ENCODE results near the gene SATB1. TPM values are rescaled to one million over a fixed set of nuclear protein-coding genes. Genes with fewer than 3 reads are reported as not detected.

Gene SATB1
- total and polyA plus RNA-seq, 2 of the 4 experiments (the other 2 are of a cell fraction): 7.5 to 10.7 TPM

DNA sequence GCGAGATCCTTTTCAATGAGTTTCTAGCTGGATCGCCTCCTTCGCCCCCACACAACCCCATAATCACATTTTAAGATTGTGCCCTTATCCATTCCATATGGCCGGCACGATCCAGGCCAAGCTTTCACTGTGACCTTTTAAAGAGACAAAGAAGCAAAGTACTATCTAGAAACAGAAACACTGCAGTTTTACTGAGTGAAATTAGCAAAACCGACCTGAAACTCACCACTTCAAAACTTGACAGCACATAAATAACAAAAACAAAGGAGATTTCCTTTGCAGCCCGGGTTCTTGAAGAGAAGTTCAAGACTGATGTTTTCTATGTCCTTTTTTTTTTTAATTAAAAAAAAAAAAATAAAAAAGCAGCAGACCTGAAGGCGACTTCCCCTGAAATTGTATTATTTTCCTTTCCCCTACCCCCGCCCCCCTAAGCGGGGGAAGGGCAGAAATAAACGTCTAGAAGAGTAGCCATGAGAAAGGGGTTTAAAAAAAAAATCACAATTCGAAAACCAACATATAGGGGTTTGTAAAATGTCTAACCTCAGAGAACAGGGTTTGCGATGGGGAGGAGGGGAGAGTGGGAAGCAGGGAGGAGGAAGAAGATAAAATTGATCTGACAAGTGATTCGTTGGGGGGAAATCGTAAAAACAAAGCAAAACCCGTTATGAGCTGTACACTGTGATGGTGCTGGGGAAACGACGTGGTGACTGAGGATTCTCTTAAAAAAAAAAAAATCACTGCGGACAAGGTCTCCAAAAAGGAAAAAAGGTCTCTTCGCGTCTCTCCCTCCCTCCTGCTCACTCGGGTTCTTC is 1.5 kb downstream of the SATB1 start:
- TF ChIP-seq MXI1 (IDR thresholded peaks at IDR 0.05; ENCODE audit: borderline replicate concordance, low read depth, low read length) (no peak), MAZ (IDR thresholded peaks at IDR 0.05; ENCODE audit: borderline replicate concordance, low read depth, low read length) (peak; percentile 70; the same call in 1 of the 2 replicates), SMC3 (IDR thresholded peaks at IDR 0.05; ENCODE audit: low read depth, low read length) (no peak), BHLHE40 (IDR thresholded peaks at IDR 0.05; ENCODE audit: low read depth, low read length) (no peak), RFX5 (IDR thresholded peaks at IDR 0.05; ENCODE audit: low read depth, low read length) (no peak), RCOR1 (IDR thresholded peaks at IDR 0.05; ENCODE audit: insufficient replicate concordance, low read length) (no peak)
- TF ChIP-seq, protein P1, sequence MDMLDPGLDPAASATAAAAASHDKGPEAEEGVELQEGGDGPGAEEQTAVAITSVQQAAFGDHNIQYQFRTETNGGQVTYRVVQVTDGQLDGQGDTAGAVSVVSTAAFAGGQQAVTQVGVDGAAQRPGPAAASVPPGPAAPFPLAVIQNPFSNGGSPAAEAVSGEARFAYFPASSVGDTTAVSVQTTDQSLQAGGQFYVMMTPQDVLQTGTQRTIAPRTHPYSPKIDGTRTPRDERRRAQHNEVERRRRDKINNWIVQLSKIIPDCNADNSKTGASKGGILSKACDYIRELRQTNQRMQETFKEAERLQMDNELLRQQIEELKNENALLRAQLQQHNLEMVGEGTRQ (IDR thresholded peaks at IDR 0.05; ENCODE audit: low read depth, low read length): no peak
- TF ChIP-seq, protein P2, sequence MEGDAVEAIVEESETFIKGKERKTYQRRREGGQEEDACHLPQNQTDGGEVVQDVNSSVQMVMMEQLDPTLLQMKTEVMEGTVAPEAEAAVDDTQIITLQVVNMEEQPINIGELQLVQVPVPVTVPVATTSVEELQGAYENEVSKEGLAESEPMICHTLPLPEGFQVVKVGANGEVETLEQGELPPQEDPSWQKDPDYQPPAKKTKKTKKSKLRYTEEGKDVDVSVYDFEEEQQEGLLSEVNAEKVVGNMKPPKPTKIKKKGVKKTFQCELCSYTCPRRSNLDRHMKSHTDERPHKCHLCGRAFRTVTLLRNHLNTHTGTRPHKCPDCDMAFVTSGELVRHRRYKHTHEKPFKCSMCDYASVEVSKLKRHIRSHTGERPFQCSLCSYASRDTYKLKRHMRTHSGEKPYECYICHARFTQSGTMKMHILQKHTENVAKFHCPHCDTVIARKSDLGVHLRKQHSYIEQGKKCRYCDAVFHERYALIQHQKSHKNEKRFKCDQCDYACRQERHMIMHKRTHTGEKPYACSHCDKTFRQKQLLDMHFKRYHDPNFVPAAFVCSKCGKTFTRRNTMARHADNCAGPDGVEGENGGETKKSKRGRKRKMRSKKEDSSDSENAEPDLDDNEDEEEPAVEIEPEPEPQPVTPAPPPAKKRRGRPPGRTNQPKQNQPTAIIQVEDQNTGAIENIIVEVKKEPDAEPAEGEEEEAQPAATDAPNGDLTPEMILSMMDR (conservative IDR thresholded peaks at IDR 0.05; ENCODE audit: low read depth, low read length): no peak
- no peak overlapping the region for H4K91ac ChIP-seq (ENCODE audit: insufficient read depth, low read depth, low read length)
- H3K36me3 ChIP-seq (ENCODE audit: control insufficient read depth, insufficient read depth, low read length): no peaks in the 10 kb centered on the region
- no peak overlapping the region for H3K56ac ChIP-seq (ENCODE audit: extremely low read depth, insufficient read depth, low read length)
- H2AK9ac ChIP-seq (replicated peaks; ENCODE audit: low read depth, low read length, poor library complexity): no peak overlapping the region
- no peaks in the 10 kb centered on the region for H3K9me1 ChIP-seq (ENCODE audit: insufficient read depth, low read length)
- no peak overlapping the region for H3K14ac ChIP-seq (replicated peaks; ENCODE audit: low read depth, low read length)
- peak overlapping the region; percentile 69 for H3K9ac ChIP-seq (ENCODE audit: low read depth, low read length)
- intact Hi-C loops (cut with micrococcal nuclease): no loop called here
- dilution Hi-C loops (cut with HindIII; ENCODE audit: low sequenced_read_pairs, unreplicated experiment): no loop called here
- no peak overlapping the region for H2AK5ac ChIP-seq (ENCODE audit: low read depth, low read length)
- H4K20me1 ChIP-seq (ENCODE audit: insufficient read depth, low read length): no peaks in the 10 kb centered on the region
- H2BK120ac ChIP-seq (ENCODE audit: low read depth, low read length): no peak overlapping the region
- H3K27ac ChIP-seq (ENCODE audit: insufficient read depth, low read length): no peak overlapping the region
- ChIA-PET POLR2A (ENCODE audit: unreplicated experiment) (interaction anchor here (0.6 kb wide), 1 partner anchor 42 kb away, joined by 3 read pairs; no protein-coding TSS in a partner anchor), CTCF (interaction anchor here (0.7 kb wide), 1 partner anchor 1151 kb away, joined by 3 read pairs; no protein-coding TSS in a partner anchor)
- H3K4ac ChIP-seq (ENCODE audit: low read depth, low read length): no peak overlapping the region
- H3K27me3 ChIP-seq (ENCODE audit: control insufficient read depth, insufficient read depth, low read length): peaks cover 7% of the 10 kb centered on the region
- DNase-seq (peak; percentile 51), ATAC-seq (ENCODE audit: low read depth) (peak; percentile 36)
- H2BK5ac ChIP-seq (ENCODE audit: low read depth, low read length, poor library complexity, severe bottlenecking): no peak overlapping the region
- no peak overlapping the region for H2BK20ac ChIP-seq (ENCODE audit: low read depth, low read length)
- H3K4me2 ChIP-seq (ENCODE audit: low read depth, low read length): peak overlapping the region; percentile 95
- H3K18ac ChIP-seq (ENCODE audit: low read depth, low read length): peak overlapping the region; percentile 36; the same call in 1 of the 2 replicates
- WGBS, 2 experiments (ENCODE audit: extremely low coverage in 2 of 2, insufficient read length in 1 of 2): 4% methylated on average over 9 of the region's 22 CpGs; no CpG with 5 or more reads in 1 of the 2 experiments
- no peak overlapping the region for H2BK15ac ChIP-seq (ENCODE audit: low read depth, low read length)
- peak overlapping the region; percentile 84 for H3K4me3 ChIP-seq (ENCODE audit: insufficient read depth, low read depth, low read length)
- no peaks in the 10 kb centered on the region for H3K79me1 ChIP-seq (ENCODE audit: low read depth in 1 of 2, low read length in 2 of 2)
- no peak overlapping the region for H4K8ac ChIP-seq (ENCODE audit: low read depth in 2 of 2, low read length in 2 of 2)
- BruUV-seq (replicated peaks): no TSS peak
- no peaks in the 10 kb centered on the region for H3K9me3 ChIP-seq (ENCODE audit: control insufficient read depth, insufficient read depth, low read length)
- H3K23ac ChIP-seq (ENCODE audit: low read depth, low read length): 0 out of 2 replicates have a peak overlapping the region, but pooled peaks have one; percentile 18
- in situ Hi-C loops (cut with MboI; ENCODE audit: low sequenced_read_pairs): no loop called here
- H3K4me1 ChIP-seq (ENCODE audit: control insufficient read depth, insufficient read depth, low read length): peaks cover 2% of the 10 kb centered on the region; the same call in 1 of the 2 replicates
- no peak overlapping the region for H4K5ac ChIP-seq (ENCODE audit: low read depth, low read length)
- peak overlapping the region; percentile 89 for H2AFZ ChIP-seq (replicated peaks; ENCODE audit: low read length, poor library complexity)

Measured in IMR-90 (cell line).